ENCODE data around the gene ITGA8. TPM values are rescaled to one million over a fixed set of nuclear protein-coding genes. Genes with fewer than 3 reads are reported as not detected.

The ITGA8 gene
- total RNA-seq, 4 donors from 2014 or later = 1.6 to 8.2 (median 4.2) TPM

GRCh38 chr10:15521328-15521903, 198.3 kb downstream of the ITGA8 start:
- 84 to 89% methylated on average over 11 of the region's 11 CpGs for WGBS, 2 donors
- no peak for DNase-seq (ENCODE audit: low spot score in 2 of 2)
- intact Hi-C loops (cut with DNase I; ENCODE audit: low total_unique reads) = no loop called here
- no peak overlapping the region for H3K4me3 ChIP-seq (ENCODE audit: low read depth, poor library complexity, severe bottlenecking)
- TF ChIP-seq, protein P1, sequence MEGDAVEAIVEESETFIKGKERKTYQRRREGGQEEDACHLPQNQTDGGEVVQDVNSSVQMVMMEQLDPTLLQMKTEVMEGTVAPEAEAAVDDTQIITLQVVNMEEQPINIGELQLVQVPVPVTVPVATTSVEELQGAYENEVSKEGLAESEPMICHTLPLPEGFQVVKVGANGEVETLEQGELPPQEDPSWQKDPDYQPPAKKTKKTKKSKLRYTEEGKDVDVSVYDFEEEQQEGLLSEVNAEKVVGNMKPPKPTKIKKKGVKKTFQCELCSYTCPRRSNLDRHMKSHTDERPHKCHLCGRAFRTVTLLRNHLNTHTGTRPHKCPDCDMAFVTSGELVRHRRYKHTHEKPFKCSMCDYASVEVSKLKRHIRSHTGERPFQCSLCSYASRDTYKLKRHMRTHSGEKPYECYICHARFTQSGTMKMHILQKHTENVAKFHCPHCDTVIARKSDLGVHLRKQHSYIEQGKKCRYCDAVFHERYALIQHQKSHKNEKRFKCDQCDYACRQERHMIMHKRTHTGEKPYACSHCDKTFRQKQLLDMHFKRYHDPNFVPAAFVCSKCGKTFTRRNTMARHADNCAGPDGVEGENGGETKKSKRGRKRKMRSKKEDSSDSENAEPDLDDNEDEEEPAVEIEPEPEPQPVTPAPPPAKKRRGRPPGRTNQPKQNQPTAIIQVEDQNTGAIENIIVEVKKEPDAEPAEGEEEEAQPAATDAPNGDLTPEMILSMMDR (IDR thresholded peaks at IDR 0.05) = no peak
- TF ChIP-seq POLR2A (IDR thresholded peaks at IDR 0.05) = no peak

DNA sequence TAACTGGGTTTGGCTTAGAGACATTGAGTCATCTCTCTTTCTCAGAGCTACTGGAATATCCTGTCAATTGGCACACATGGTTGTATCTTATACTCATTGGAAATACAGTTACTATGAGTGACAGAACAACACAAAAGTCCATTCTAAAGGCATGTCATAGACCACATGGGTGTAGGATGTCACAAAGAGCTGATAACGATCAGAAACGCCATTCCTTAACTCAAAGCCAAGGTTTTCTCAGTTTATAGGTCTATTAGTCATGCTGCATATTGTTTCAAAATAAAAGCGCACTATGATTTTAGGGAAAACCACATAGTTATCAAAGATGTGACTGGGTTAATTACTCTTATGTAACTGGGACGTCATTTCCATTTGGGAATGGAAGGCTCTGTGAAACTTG, 201.5 kb downstream of the ITGA8 start:
- WGBS, 2 donors = 42 to 51% methylated on average over 4 of the region's 4 CpGs
- intact Hi-C loops (cut with DNase I; ENCODE audit: low total_unique reads) = no loop called here
- no peak for DNase-seq (ENCODE audit: low spot score in 2 of 2)
- no peak overlapping the region for H3K4me3 ChIP-seq (ENCODE audit: low read depth, poor library complexity, severe bottlenecking)
- TF ChIP-seq, protein P1 (IDR thresholded peaks at IDR 0.05) = no peak
- TF ChIP-seq POLR2A (IDR thresholded peaks at IDR 0.05) = no peak

GRCh38 chr10:15516256-15517085, 203.3 kb downstream of the ITGA8 start:
- DNase-seq (ENCODE audit: low spot score in 2 of 2) = no peak
- intact Hi-C loops (cut with DNase I; ENCODE audit: low total_unique reads) = no loop called here
- TF ChIP-seq, protein P1 (IDR thresholded peaks at IDR 0.05) = no peak
- no peak for TF ChIP-seq POLR2A (IDR thresholded peaks at IDR 0.05)
- H3K4me3 ChIP-seq (ENCODE audit: low read depth, poor library complexity, severe bottlenecking) = no peak overlapping the region
- 80 to 83% methylated on average over 4 of the region's 4 CpGs for WGBS, 2 donors

DNA sequence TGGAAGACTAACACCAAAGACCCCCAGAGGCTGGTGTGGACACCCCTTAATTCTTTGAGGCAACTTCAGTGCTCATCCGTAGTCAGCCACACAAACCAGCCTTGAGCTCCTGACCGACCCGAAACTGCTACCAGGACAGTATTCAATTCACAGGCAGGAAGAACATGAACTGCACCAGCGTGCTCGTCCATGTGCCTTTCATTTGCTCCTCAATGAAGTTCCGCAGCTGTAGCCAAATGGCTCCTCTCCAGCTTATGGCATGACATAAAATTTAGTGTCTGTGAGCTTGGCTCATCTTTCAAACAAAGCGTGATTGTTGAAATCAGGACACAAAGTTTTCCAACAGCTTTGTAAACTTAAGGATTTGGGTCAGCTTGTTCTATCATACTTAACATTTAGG, 204.5 kb downstream of the ITGA8 start:
- H3K4me3 ChIP-seq (ENCODE audit: low read depth, poor library complexity, severe bottlenecking) = no peak overlapping the region
- DNase-seq (ENCODE audit: low spot score in 2 of 2) = peak in 1 of 2 donors; percentile 66
- TF ChIP-seq, protein P1 (IDR thresholded peaks at IDR 0.05) = no peak
- intact Hi-C loops (cut with DNase I; ENCODE audit: low total_unique reads) = no loop called here
- 34% methylated on average over 7 of the region's 7 CpGs for WGBS, 2 donors

- intact Hi-C loops (cut with DNase I; ENCODE audit: low total_unique reads) = no loop called here
- WGBS, 2 donors = 70 to 83% methylated on average over 3 of the region's 3 CpGs
- no peak overlapping the region for H3K4me3 ChIP-seq (ENCODE audit: low read depth, poor library complexity, severe bottlenecking)
Measured at GRCh38 chr10:15510963-15511362, 208.8 kb downstream of the ITGA8 start.

More at GRCh38 chr10:15510963-15511362, 208.8 kb downstream of the ITGA8 start:
- no peak for DNase-seq (ENCODE audit: low spot score in 2 of 2)
- TF ChIP-seq, protein P1 (IDR thresholded peaks at IDR 0.05) = no peak
- no peak for TF ChIP-seq POLR2A (IDR thresholded peaks at IDR 0.05)
